ENCODE measurements around the gene PCCB.

Gene PCCB

DNA sequence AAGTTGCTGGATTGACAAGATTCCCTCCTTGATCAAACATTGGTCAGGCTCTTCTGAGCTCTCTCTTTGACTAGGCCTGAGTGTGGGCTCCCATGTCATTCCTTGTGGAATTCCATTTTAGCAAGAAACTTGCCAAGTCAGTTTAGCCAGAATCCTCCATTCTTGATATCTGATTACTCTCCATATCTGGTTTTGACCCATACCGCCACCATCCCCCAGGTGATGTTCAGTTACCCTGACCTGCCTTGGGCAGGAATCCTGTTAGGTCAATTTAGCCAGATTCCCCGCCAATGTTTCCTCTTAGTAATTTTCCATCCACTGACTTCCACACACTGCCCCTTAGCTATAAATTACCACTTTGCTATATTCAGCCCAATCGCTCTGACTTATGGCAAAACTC lies 1.0 kb upstream of the PCCB start:
- no peak overlapping the region for H3K4me3 ChIP-seq (ENCODE audit: low read depth, low read length)
- no peak for DNase-seq (ENCODE audit: low read depth)
- TF ChIP-seq CTCF (conservative IDR thresholded peaks at IDR 0.05; ENCODE audit: low read depth, low read length) = no peak

GRCh38 chr3:136249593-136249992 lies 547 bp upstream of the PCCB start:
- peak overlapping the region; percentile 92 for H3K4me3 ChIP-seq (ENCODE audit: low read depth, low read length)
- TF ChIP-seq CTCF (conservative IDR thresholded peaks at IDR 0.05; ENCODE audit: low read depth, low read length) = no peak

GRCh38 chr3:136250903-136251460 lies 842 bp downstream of the PCCB start:
- peak overlapping the region; percentile 92 for H3K4me3 ChIP-seq (ENCODE audit: low read depth, low read length)
- TF ChIP-seq CTCF (conservative IDR thresholded peaks at IDR 0.05; ENCODE audit: low read depth, low read length) = peak; percentile 48
- DNase-seq (ENCODE audit: low read depth) = peak; percentile 56

More at GRCh38 chr3:136249593-136249992, 547 bp upstream of the PCCB start:
- no peak for DNase-seq (ENCODE audit: low read depth)

DNA sequence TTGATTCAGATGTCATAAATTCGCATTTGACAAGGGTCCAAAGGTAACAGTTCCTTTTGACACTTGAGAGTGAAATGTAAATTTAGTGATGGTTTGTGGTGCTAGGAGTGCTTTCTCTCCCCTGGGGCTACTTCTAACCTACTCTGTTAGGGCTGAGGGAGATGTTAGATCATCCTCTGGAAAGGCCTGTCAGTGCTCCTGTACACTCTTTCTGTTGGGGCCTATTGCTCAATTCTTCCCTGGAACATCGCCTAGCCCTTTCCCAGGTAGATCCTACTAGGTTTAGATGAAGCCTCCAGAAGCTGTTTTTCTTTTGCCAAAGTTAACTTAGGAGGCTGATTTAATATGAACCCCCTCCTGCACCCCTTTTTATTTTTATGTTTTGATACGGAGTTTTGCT lies 1.4 kb downstream of the PCCB start:
- DNase-seq (ENCODE audit: low read depth) = no peak
- H3K4me3 ChIP-seq (ENCODE audit: low read depth, low read length) = no peak overlapping the region
- no peak for TF ChIP-seq CTCF (conservative IDR thresholded peaks at IDR 0.05; ENCODE audit: low read depth, low read length)

DNA sequence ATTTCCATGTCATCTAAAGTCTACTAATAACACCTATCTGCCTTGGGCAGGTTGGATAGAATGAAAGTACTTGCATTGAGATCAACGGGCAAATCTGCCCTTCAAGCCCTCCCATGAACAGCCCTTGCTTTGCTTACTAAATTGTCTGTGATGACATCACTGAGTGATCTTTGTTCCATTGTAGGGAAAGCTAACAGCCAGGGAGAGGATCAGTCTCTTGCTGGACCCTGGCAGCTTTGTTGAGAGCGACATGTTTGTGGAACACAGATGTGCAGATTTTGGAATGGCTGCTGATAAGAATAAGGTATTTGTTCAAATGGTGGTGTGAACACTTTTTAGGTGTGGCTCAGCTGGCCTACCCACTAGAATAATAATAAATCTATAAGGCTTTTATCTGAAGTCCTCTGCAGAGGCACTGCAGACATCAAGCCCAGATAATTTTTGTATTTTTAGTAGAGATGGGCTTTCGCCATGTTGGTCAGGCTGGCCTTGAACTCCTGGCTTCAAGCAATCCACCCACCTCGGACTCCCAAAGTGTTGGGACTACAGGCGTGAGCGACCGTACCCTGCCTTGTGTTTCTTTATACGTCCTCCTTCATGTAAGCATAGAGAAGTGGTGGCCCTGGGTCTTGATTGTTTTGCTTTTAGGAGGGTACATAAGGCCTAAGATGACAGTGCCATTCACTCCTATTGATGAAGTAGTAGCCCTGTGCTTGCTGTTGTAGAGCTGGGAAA lies 5.7 kb downstream of the PCCB start:
- TF ChIP-seq CTCF (conservative IDR thresholded peaks at IDR 0.05; ENCODE audit: low read depth, low read length) = no peak
- DNase-seq (ENCODE audit: low read depth) = no peak

DNA sequence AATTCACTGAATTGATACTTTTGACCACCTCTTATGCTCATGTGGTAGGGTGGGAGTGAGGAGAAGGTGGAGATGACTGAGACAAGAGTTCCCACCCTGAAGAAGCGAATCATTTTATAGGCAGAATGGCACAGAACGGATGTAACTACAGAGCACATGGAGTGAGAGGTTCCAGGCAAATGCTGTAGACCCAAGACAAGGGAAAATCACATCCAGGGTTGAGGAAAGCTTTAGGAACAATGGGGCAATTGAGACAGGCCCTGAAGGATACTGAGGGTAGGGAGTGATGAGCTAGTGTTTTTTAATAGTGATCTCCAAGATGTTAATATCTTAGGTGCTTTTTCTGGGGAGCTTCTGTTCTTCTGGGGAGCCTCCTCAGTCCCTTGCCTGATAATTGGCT lies 8.1 kb downstream of the PCCB start:
- no peak for TF ChIP-seq CTCF (conservative IDR thresholded peaks at IDR 0.05; ENCODE audit: low read depth, low read length)
- H3K4me3 ChIP-seq (ENCODE audit: low read depth, low read length) = no peak overlapping the region
- DNase-seq (ENCODE audit: low read depth) = no peak

More for the DNA sequence above, 5.7 kb downstream of the PCCB start:
- no peak overlapping the region for H3K4me3 ChIP-seq (ENCODE audit: low read depth, low read length)

- no peak for TF ChIP-seq CTCF (conservative IDR thresholded peaks at IDR 0.05; ENCODE audit: low read depth, low read length)
- no peak overlapping the region for H3K4me3 ChIP-seq (ENCODE audit: low read depth, low read length)
- no peak for DNase-seq (ENCODE audit: low read depth)
Measured at GRCh38 chr3:136261826-136262225, 11.7 kb downstream of the PCCB start.

Measured in choroid plexus epithelial cell (primary cell).